A549 (cell line): Measurements from ENCODE around the gene TEX51. TPM values are rescaled to one million over a fixed set of nuclear protein-coding genes. Genes with fewer than 3 reads are reported as not detected.

ENCODE experiments used
- ATAC-seq, 2 experiments: fragments of 200-7000 bp in 1 of 2; fragments of >200 bp in 1 of 2; cut with Nextera tagmentation in 1 of 2; cut with Tn5 transposase in 1 of 2; 3 replicates each; pipeline versions ENCODE4 v1.8.0 to v1.9.1; 2018 to 2020; ENCODE audit warnings: mild to moderate bottlenecking in 1 of 2, moderate library complexity in 1 of 2
- CTCF ChIA-PET: fragments of 300-600 bp; sonication (Branson Sonifier 250); formaldehyde crosslinking; extraction: SDS; loops from one replicate; lab custom pipeline; 2021; ENCODE audit warnings: antibody characterized with exemption, inconsistent platforms; lab: Yijun Ruan, JAX
- POLR2A ChIA-PET: fragments of 350-600 bp; formaldehyde crosslinking; extraction: SDS; loops from one replicate; lab custom pipeline; 2021; ENCODE audit warnings: antibody characterized with exemption, inconsistent platforms; lab: Yijun Ruan, JAX
- DNase-seq, 2 experiments: peaks; one replicate each; pipeline versions ENCODE4 v3.0.0 to v3.0.0-alpha.2; 2011 to 2016; ENCODE audit warnings: low read depth in 1 of 2, low spot score in 1 of 2
- FAIRE-seq: peaks from 2 replicates; lab custom pipeline; 2011; peaks lifted over from hg19 to GRCh38; lab: Jason Lieb, UNC
- H3K27ac ChIP-seq, 2 experiments: fragments of >200 bp; sonication (Bioruptor Twin); formaldehyde crosslinking; 3 replicates each; pipeline ENCODE4 v1.5.1; 2016 to 2017
- H3K4me1 ChIP-seq: fragments of >200 bp; sonication (Bioruptor Twin); formaldehyde crosslinking; 3 replicates; pipeline ENCODE4 v1.6.1; 2016
- H3K4me2 ChIP-seq: fragments of >200 bp; sonication (Bioruptor Twin); formaldehyde crosslinking; 3 replicates; pipeline ENCODE4 v1.6.1; 2016
- H3K4me3 ChIP-seq: fragments of >200 bp; sonication (Bioruptor Twin); formaldehyde crosslinking; 3 replicates; pipeline ENCODE4 v1.5.1; 2016
- H3K9me3 ChIP-seq: fragments of >200 bp; sonication (Bioruptor Twin); formaldehyde crosslinking; 3 replicates; pipeline ENCODE4 v1.6.1; 2016
- ATOH8 ChIP-seq: fragments of 250-450 bp; sonication (Bioruptor Pico); IDR thresholded peaks from 2 replicates; pipeline ENCODE4 v1.5.0; 2020; ENCODE audit warnings: low read depth, mild to moderate bottlenecking, moderate library complexity
- BHLHE40 ChIP-seq: IDR thresholded peaks from 2 replicates; pipeline ENCODE4 v1.6.1; 2012; ENCODE audit warnings: low read depth, low read length, inconsistent platforms
- CEBPB ChIP-seq, 2 experiments: fragments of >200 bp in 1 of 2; sonication (Bioruptor Twin) in 1 of 2; formaldehyde crosslinking in 1 of 2; IDR thresholded peaks; 2 replicates each; pipeline ENCODE4 v1.6.1; 2012 to 2016
- E2F6 ChIP-seq: IDR thresholded peaks from 2 replicates; pipeline ENCODE4 v1.6.1; 2012; ENCODE audit warnings: low read depth, borderline replicate concordance
- EHMT2 ChIP-seq: fragments of 200-600 bp; sonication (generic); IDR thresholded peaks from 2 replicates; pipeline ENCODE4 v1.6.1; 2016; ENCODE audit warnings: antibody characterized with exemption, low read depth, mild to moderate bottlenecking, moderate library complexity
- ELK1 ChIP-seq: fragments of 150-350 bp; IDR thresholded peaks from 2 replicates; pipeline ENCODE4 v1.6.1; 2014; ENCODE audit warnings: low read depth, mild to moderate bottlenecking, low read length
- EP300 ChIP-seq, 2 experiments: fragments of >200 bp; sonication (Bioruptor Twin); formaldehyde crosslinking; IDR thresholded peaks; 2 replicates in 1 of 2; 3 replicates in 1 of 2; pipeline ENCODE4 v1.6.1; 2016 to 2017
- FOSL2 ChIP-seq, 2 experiments: fragments of 450-650 bp in 1 of 2; fragments of >200 bp in 1 of 2; sonication (Bioruptor Twin) in 1 of 2; formaldehyde crosslinking; IDR thresholded peaks; 2 replicates each; pipeline versions ENCODE4 v1.5.0 to v1.6.1; 2016 to 2020; ENCODE audit warnings: mild to moderate bottlenecking in 1 of 2, moderate library complexity in 1 of 2
- GATA3 ChIP-seq: IDR thresholded peaks from 2 replicates; pipeline ENCODE4 v1.6.1; 2012; ENCODE audit warnings: borderline replicate concordance
- HES2 ChIP-seq: fragments of >200 bp; sonication (Bioruptor Twin); formaldehyde crosslinking; IDR thresholded peaks from 2 replicates; pipeline ENCODE4 v1.6.1; 2016
- HOXB13 ChIP-seq: fragments of 250-450 bp; sonication (Bioruptor Pico); IDR thresholded peaks from 2 replicates; pipeline ENCODE4 v1.5.0; 2020; ENCODE audit warnings: low read depth, mild to moderate bottlenecking, moderate library complexity
- HOXB5 ChIP-seq: fragments of 250-450 bp; sonication (Bioruptor Pico); IDR thresholded peaks from 2 replicates; pipeline ENCODE4 v1.5.0; 2020; ENCODE audit warnings: mild to moderate bottlenecking, moderate library complexity
- JUN ChIP-seq, 2 experiments: fragments of >200 bp; sonication (Bioruptor Twin); formaldehyde crosslinking; IDR thresholded peaks; 2 replicates in 1 of 2; 3 replicates in 1 of 2; pipeline ENCODE4 v1.6.1; 2016 to 2017
- KDM1A ChIP-seq: fragments of 200-600 bp; sonication (generic); IDR thresholded peaks from 2 replicates; pipeline ENCODE4 v1.6.1; 2016; ENCODE audit warnings: low read depth, mild to moderate bottlenecking
- MAX ChIP-seq: IDR thresholded peaks from 2 replicates; pipeline ENCODE4 v1.6.1; 2012
- MYC ChIP-seq: IDR thresholded peaks from 2 replicates; pipeline ENCODE4 v1.6.1; 2012; ENCODE audit warnings: mild to moderate bottlenecking, inconsistent platforms, low read length, improper control_type of control experiment, borderline replicate concordance
- RCOR1 ChIP-seq: fragments of 150-350 bp; IDR thresholded peaks from 2 replicates; pipeline ENCODE4 v1.6.1; 2014; ENCODE audit warnings: antibody characterized with exemption, low read length, low read depth
- RFX5 ChIP-seq: fragments of 450-650 bp; IDR thresholded peaks from 2 replicates; pipeline ENCODE4 v1.7.1; 2014; ENCODE audit warnings: antibody characterized with exemption, mild to moderate bottlenecking, moderate library complexity
- SMC3 ChIP-seq: fragments of >200 bp; sonication (Bioruptor Twin); formaldehyde crosslinking; IDR thresholded peaks from 3 replicates; pipeline ENCODE4 v1.6.1; 2018; ENCODE audit warnings: inconsistent platforms
- ZNF302 ChIP-seq: fragments of 250-450 bp; sonication (Bioruptor Pico); IDR thresholded peaks from 2 replicates; pipeline ENCODE4 v1.9.0; 2021; ENCODE audit warnings: inconsistent platforms, mild to moderate bottlenecking, moderate library complexity
- ZSCAN20 ChIP-seq: fragments of 250-450 bp; sonication (Bioruptor Pico); IDR thresholded peaks from 2 replicates; pipeline ENCODE4 v1.8.0; 2022; ENCODE audit warnings: mild to moderate bottlenecking, moderate library complexity
- WGBS: methylation state at CpG from one replicate; pipeline ENCODE4 v1.1.6; 2017; ENCODE audit errors: missing lambda C conversion rate; 5-methylcytosine and 5-hydroxymethylcytosine counted together
- polyA plus RNA-seq, 4 experiments: library from polyadenylated mRNA; depleted of rRNA in 3 of 4; stranded (reverse); fragments of >200 nt; fragmentation: RNase III in 1 of 4; extraction: RNeasy Plus Mini Kit Qiagen cat#74134 plus additional on column Dnase treatment in 1 of 4; gene quantifications; 2 replicates in 3 of 4; 3 replicates in 1 of 4; pipeline ENCODE4 v1.2.3, GENCODE V29; 2011 to 2017

The TEX51 gene
- polyA plus RNA-seq, 2 of the 4 experiments (the other 2 are of a cell fraction): not detected

- Histone ChIP-seq H3K4me3 (no peak overlapping the region), H3K9me3 (no peaks in the 10 kb centered on the region), H3K27ac (no peak overlapping the region), H3K4me2 (no peak overlapping the region), H3K4me1 (no peaks in the 10 kb centered on the region)
- ATAC-seq: no peak
- CTCF ChIA-PET: interaction anchor here (1.6 kb wide), 1 partner anchor 90 kb away, joined by 4 read pairs; no protein-coding TSS in a partner anchor
- 0% methylated on average over 2 of the region's 2 CpGs for WGBS
- POLR2A ChIA-PET: no interaction called here
- TF ChIP-seq EP300 (IDR thresholded peaks at IDR 0.05): no peak
- no peak for TF ChIP-seq RFX5
- no peak for TF ChIP-seq BHLHE40
- no peak for TF ChIP-seq ATOH8 (CRISPR knock-in tag)
- TF ChIP-seq ZSCAN20 (CRISPR knock-in tag): no peak
- no peak for TF ChIP-seq ZNF302 (CRISPR knock-in tag)
- TF ChIP-seq ELK1: no peak
- TF ChIP-seq MYC: no peak
- TF ChIP-seq HES2: no peak
- TF ChIP-seq HOXB5 (CRISPR knock-in tag): no peak
- no peak for TF ChIP-seq EHMT2
- no peak for TF ChIP-seq HOXB13 (CRISPR knock-in tag)
- TF ChIP-seq E2F6: no peak
- DNase-seq: no peak
- no peak for FAIRE-seq
Observed at GRCh38 chr2:126882181-126882580, 16.5 kb upstream of the TEX51 start.

- Histone ChIP-seq H3K4me1 (no peaks in the 10 kb centered on the region), H3K27ac (no peak overlapping the region), H3K4me3 (no peak overlapping the region), H3K9me3 (no peaks in the 10 kb centered on the region), H3K4me2 (no peak overlapping the region)
- TF ChIP-seq SMC3 (no peak), KDM1A (no peak), RCOR1 (no peak), GATA3 (no peak), FOSL2 (IDR thresholded peaks at IDR 0.05) (no peak), FOSL2 (CRISPR knock-in tag; IDR thresholded peaks at IDR 0.05) (no peak), MAX (no peak), CEBPB (IDR thresholded peaks at IDR 0.05) (no peak), JUN (IDR thresholded peaks at IDR 0.05) (no peak), ZSCAN20 (CRISPR knock-in tag) (no peak), ATOH8 (CRISPR knock-in tag) (no peak), HOXB5 (CRISPR knock-in tag) (no peak)
- 36% methylated on average over 7 of the region's 7 CpGs for WGBS
- FAIRE-seq: no peak
- POLR2A ChIA-PET: no interaction called here
- no peak for DNase-seq
- CTCF ChIA-PET: interaction anchor here (1.6 kb wide), 1 partner anchor 89 kb away, joined by 4 read pairs; no protein-coding TSS in a partner anchor
- no peak for ATAC-seq
Observed at GRCh38 chr2:126882736-126883665, 15.7 kb upstream of the TEX51 start.
